Endothelial cell of umbilical vein (primary cell): ENCODE results near the gene GNAL. TPM values are rescaled to one million over a fixed set of nuclear protein-coding genes. Genes with fewer than 3 reads are reported as not detected.

Source experiments
- BruUV-seq: library from RNA; stranded (reverse); fragments of 400-500 nt; replicated peaks from 2 replicates; lab custom pipeline; 2021; lab: Mats Ljungman, UMichigan
- CTCF ChIA-PET: fragments of 300-600, 350-600 bp; sonication (Branson Sonifier 250); formaldehyde crosslinking; loops from one replicate; lab custom pipeline; 2021; ENCODE audit warnings: antibody characterized with exemption, inconsistent platforms; lab: Charles Lee
- POLR2A ChIA-PET: fragments of 300-600, 350-600 bp; sonication (Branson Sonifier 250); formaldehyde crosslinking; loops from one replicate; lab custom pipeline; 2021; ENCODE audit warnings: antibody characterized with exemption, inconsistent platforms; lab: Charles Lee
- DNase-seq: peaks from one replicate; pipeline ENCODE4 v3.0.0-alpha.2; 2011; ENCODE audit warnings: low read depth, low spot score
- FAIRE-seq: peaks from 2 replicates; lab custom pipeline; 2011; peaks lifted over from hg19 to GRCh38; lab: Jason Lieb, UNC
- H2AFZ ChIP-seq: 2 replicates; pipeline ENCODE4 v1.6.0; 2012; ENCODE audit warnings: low read depth, low read length, control low read depth, inconsistent platforms
- H3K27ac ChIP-seq: 2 replicates; pipeline ENCODE4 v1.5.1; 2011; ENCODE audit warnings: low read depth, mild to moderate bottlenecking, control low read depth, low read length, moderate library complexity; ENCODE audit not compliant: insufficient read depth
- H3K27me3 ChIP-seq, 2 experiments: 2 replicates each; pipeline versions ENCODE4 v1.6.0 to v1.6.1; 2011; ENCODE audit warnings: low read length in 2 of 2, mixed read lengths in 1 of 2; ENCODE audit not compliant: control insufficient read depth in 2 of 2, insufficient read depth in 2 of 2
- H3K36me3 ChIP-seq, 2 experiments: 2 replicates in 1 of 2; 3 replicates in 1 of 2; pipeline ENCODE4 v1.5.1; 2011; ENCODE audit warnings: low read length in 2 of 2, mild to moderate bottlenecking in 1 of 2, moderate library complexity in 1 of 2; ENCODE audit not compliant: control insufficient read depth in 2 of 2, insufficient read depth in 2 of 2; ENCODE audit errors: extremely low read depth in 1 of 2
- H3K4me1 ChIP-seq: 3 replicates; pipeline ENCODE4 v1.5.1; 2011; ENCODE audit warnings: mild to moderate bottlenecking, low read length; ENCODE audit not compliant: control insufficient read depth, insufficient read depth; ENCODE audit errors: extremely low read depth
- H3K4me2 ChIP-seq: 2 replicates; pipeline ENCODE4 v1.6.1; 2011; ENCODE audit warnings: low read length, control low read depth, mixed read lengths; ENCODE audit not compliant: insufficient read depth
- H3K4me3 ChIP-seq, 3 experiments: fragments of 200-600 bp in 1 of 3; sonication (generic), shearing (Covaris generic) in 1 of 3; replicated peaks in 1 of 3; 2 replicates each; pipeline ENCODE4 v1.5.1; 2011 to 2016; ENCODE audit warnings: control low read depth in 3 of 3, low read length in 3 of 3, mild to moderate bottlenecking in 2 of 3, inconsistent platforms in 1 of 3, low read depth in 1 of 3, moderate library complexity in 1 of 3; ENCODE audit not compliant: insufficient read depth in 1 of 3
- H3K79me2 ChIP-seq: 2 replicates; pipeline ENCODE4 v1.6.0; 2012; ENCODE audit warnings: low read length, inconsistent platforms; ENCODE audit not compliant: control insufficient read depth, insufficient read depth
- H3K9ac ChIP-seq: replicated peaks from 2 replicates; pipeline ENCODE3; 2011; ENCODE audit warnings: low read length, control low read depth; ENCODE audit not compliant: insufficient read depth; ENCODE audit errors: extremely low read depth
- H3K9me1 ChIP-seq: replicated peaks from 3 replicates; pipeline ENCODE4 v1.6.0; 2011; ENCODE audit warnings: mild to moderate bottlenecking, low read length; ENCODE audit not compliant: control insufficient read depth, insufficient read depth; ENCODE audit errors: extremely low read depth
- H3K9me3 ChIP-seq: replicated peaks from 2 replicates; pipeline ENCODE4 v1.5.1; 2012; ENCODE audit warnings: low read length, inconsistent platforms; ENCODE audit not compliant: control insufficient read depth, insufficient read depth
- H4K20me1 ChIP-seq: replicated peaks from 2 replicates; pipeline ENCODE3; 2011; ENCODE audit warnings: mild to moderate bottlenecking, low read length; ENCODE audit not compliant: control insufficient read depth, insufficient read depth; ENCODE audit errors: extremely low read depth
- EZH2 ChIP-seq: IDR thresholded peaks from 2 replicates; pipeline ENCODE4 v1.6.1; 2012; ENCODE audit warnings: borderline replicate concordance, low read depth, mild to moderate bottlenecking, moderate library complexity, low read length, inconsistent platforms; ENCODE audit not compliant: severe bottlenecking
- FOS ChIP-seq: IDR thresholded peaks from 2 replicates; pipeline ENCODE4 v1.6.1; 2011; ENCODE audit warnings: mild to moderate bottlenecking, low read length, moderate library complexity, borderline replicate concordance; ENCODE audit not compliant: insufficient read depth
- GATA2 ChIP-seq: IDR thresholded peaks from 2 replicates; pipeline ENCODE4 v1.7.0; 2011; ENCODE audit warnings: low read depth, mild to moderate bottlenecking, moderate library complexity, mixed read lengths, low read length; ENCODE audit not compliant: insufficient read length, insufficient read depth
- JUN ChIP-seq: IDR thresholded peaks from 2 replicates; pipeline ENCODE4 v1.6.1; 2011; ENCODE audit warnings: borderline replicate concordance, low read depth; ENCODE audit not compliant: insufficient read length, insufficient read depth
- MYC ChIP-seq: IDR thresholded peaks from one replicate; pipeline ENCODE4 v1.6.1; 2011; ENCODE audit warnings: mild to moderate bottlenecking, low read depth, low read length
- POLR2A ChIP-seq: IDR thresholded peaks from 2 replicates; pipeline ENCODE4 v1.6.1; 2012; ENCODE audit warnings: low read depth, mild to moderate bottlenecking, control low read depth, low read length
- POLR2AphosphoS5 ChIP-seq: IDR thresholded peaks from 2 replicates; pipeline ENCODE4 v1.6.1; 2012; ENCODE audit warnings: low read depth, mild to moderate bottlenecking, control low read depth, low read length, moderate library complexity; ENCODE audit not compliant: insufficient read depth
- dilution Hi-C: fragments of 300-500 bp; cut with MboI; formaldehyde crosslinking; loops from one replicate; pipeline ENCODE4 v1.15.0; 2019; ENCODE audit warnings: low sequenced_read_pairs; ENCODE audit not compliant: extremely low pct_ligation_motif_present
- intact Hi-C: fragments of 100-400 bp; cut with micrococcal nuclease; formaldehyde crosslinking; loops from one replicate; pipeline ENCODE4 v1.10.0; 2022
- polyA plus RNA-seq, 4 experiments: library from polyadenylated mRNA; depleted of rRNA in 3 of 4; stranded (reverse) in 3 of 4; unstranded in 1 of 4; fragments of >200 nt; gene quantifications; 2 replicates each; pipeline versions ENCODE4 v1.2.1 to v1.2.3, GENCODE V29; 2011 to 2012; ENCODE audit warnings: missing spikeins in 1 of 4
- total RNA-seq: library from RNA; stranded (reverse); gene quantifications from 2 replicates; pipeline ENCODE4 v1.2.3, GENCODE V29; 2021
- TF ChIP-seq, protein P1 (sequence below), 2 donors: IDR thresholded peaks; 1 replicate in 1 of 2; 2 replicates in 1 of 2; pipeline ENCODE4 v1.5.1; 2011; ENCODE audit warnings: low read length in 2 of 2, mild to moderate bottlenecking in 2 of 2, moderate library complexity in 2 of 2, control low read depth in 1 of 2, inconsistent platforms in 1 of 2, low read depth in 1 of 2; ENCODE audit not compliant: insufficient read depth in 1 of 2; ENCODE audit errors: extremely low read depth in 1 of 2
- TF ChIP-seq, protein P2 (sequence below): IDR thresholded peaks from 2 replicates; pipeline ENCODE4 v1.6.1; 2011; ENCODE audit not compliant: insufficient read depth, insufficient read length

Gene GNAL
- total and polyA plus RNA-seq, 2 donors (not counting 3 experiments of a cell fraction or from before 2014, with no cell fraction given), result 0.07 to 0.73 TPM

DNA sequence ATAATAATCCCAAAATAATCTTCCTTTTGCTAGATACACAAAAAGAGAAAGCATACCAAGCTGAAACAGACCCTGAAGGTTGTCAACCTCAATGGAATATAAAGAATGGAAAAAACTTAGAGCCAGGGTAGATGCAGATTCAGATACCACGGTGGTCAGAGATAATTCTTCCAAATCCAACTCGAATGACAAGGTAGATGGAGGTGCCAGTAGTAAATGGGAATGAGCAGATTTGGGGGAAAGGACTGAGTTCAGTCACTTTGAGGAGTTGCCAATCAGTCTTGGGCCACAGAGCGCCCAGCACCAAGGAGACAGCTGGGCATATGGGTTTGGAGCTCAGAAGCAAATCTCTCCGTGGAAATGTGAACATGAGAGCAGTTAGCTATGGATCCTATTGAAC, 158.7 kb downstream of the GNAL start:
- Histone ChIP-seq H3K9me1 (no peaks in the 10 kb centered on the region), H3K9ac (no peak overlapping the region), H3K27ac (no peak overlapping the region), H2AFZ (no peak overlapping the region), H3K79me2 (peaks cover 13% of the 10 kb centered on the region), H3K4me2 (no peak overlapping the region), H3K4me1 (peaks cover 16% of the 10 kb centered on the region), H3K4me3 (no peak overlapping the region), H3K36me3 (no peaks in the 10 kb centered on the region), H3K9me3 (no peaks in the 10 kb centered on the region), H4K20me1 (no peaks in the 10 kb centered on the region), H3K27me3 (peaks cover 2 to 5% of the 10 kb centered on the region in 2 experiments)
- POLR2A ChIA-PET, result no interaction called here
- no peak for FAIRE-seq
- TF ChIP-seq, protein P1, sequence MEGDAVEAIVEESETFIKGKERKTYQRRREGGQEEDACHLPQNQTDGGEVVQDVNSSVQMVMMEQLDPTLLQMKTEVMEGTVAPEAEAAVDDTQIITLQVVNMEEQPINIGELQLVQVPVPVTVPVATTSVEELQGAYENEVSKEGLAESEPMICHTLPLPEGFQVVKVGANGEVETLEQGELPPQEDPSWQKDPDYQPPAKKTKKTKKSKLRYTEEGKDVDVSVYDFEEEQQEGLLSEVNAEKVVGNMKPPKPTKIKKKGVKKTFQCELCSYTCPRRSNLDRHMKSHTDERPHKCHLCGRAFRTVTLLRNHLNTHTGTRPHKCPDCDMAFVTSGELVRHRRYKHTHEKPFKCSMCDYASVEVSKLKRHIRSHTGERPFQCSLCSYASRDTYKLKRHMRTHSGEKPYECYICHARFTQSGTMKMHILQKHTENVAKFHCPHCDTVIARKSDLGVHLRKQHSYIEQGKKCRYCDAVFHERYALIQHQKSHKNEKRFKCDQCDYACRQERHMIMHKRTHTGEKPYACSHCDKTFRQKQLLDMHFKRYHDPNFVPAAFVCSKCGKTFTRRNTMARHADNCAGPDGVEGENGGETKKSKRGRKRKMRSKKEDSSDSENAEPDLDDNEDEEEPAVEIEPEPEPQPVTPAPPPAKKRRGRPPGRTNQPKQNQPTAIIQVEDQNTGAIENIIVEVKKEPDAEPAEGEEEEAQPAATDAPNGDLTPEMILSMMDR (IDR thresholded peaks at IDR 0.05; ENCODE audit: extremely low read depth in 1 of 2, insufficient read depth in 1 of 2, low read depth in 1 of 2, low read length in 2 of 2), result no peak
- TF ChIP-seq MYC (no peak), POLR2AphosphoS5 (no peak), POLR2A (no peak), EZH2 (no peak), JUN (no peak), FOS (no peak), GATA2 (no peak)
- TF ChIP-seq, protein P2, sequence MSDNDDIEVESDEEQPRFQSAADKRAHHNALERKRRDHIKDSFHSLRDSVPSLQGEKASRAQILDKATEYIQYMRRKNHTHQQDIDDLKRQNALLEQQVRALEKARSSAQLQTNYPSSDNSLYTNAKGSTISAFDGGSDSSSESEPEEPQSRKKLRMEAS, result no peak
- intact Hi-C loops, result no loop called here
- CTCF ChIA-PET, result interaction anchor here (0.7 kb wide), 1 partner anchor 24 kb away, joined by 3 read pairs; no protein-coding TSS in a partner anchor
- DNase-seq, result no peak
- dilution Hi-C loops, result no loop called here
- BruUV-seq, result no TSS peak
